Uterus (tissue), 4 donors: Measurements from ENCODE around the gene MOB2. TPM values are rescaled to one million over a fixed set of nuclear protein-coding genes. Genes with fewer than 3 reads are reported as not detected.

ENCODE experiments used
- DNase-seq, 2 donors: peaks; one replicate each; pipeline ENCODE4 v3.0.0-alpha.2; 2019 to 2020
- H3K27ac ChIP-seq, 2 donors: fragments of 200-600 bp; sonication (generic); 1 replicate in 1 of 2; 2 replicates in 1 of 2; pipeline ENCODE4 v1.5.1; 2016 to 2018
- H3K27me3 ChIP-seq, 2 donors: fragments of 200-600 bp; sonication (generic); one replicate each; pipeline ENCODE4 v1.5.1; 2018 to 2019; ENCODE audit warnings: control low read depth in 1 of 2
- H3K36me3 ChIP-seq, 2 donors: fragments of 200-600 bp; sonication (generic); one replicate each; pipeline ENCODE4 v1.5.1; 2019; ENCODE audit warnings: control low read depth in 1 of 2
- H3K4me1 ChIP-seq, 2 donors: fragments of 200-600 bp; sonication (generic); one replicate each; pipeline ENCODE4 v1.5.1; 2018 to 2019; ENCODE audit warnings: control low read depth in 1 of 2
- H3K4me3 ChIP-seq, 2 donors: fragments of 200-600 bp; sonication (generic); 1 replicate in 1 of 2; 2 replicates in 1 of 2; pipeline ENCODE4 v1.5.1; 2018 to 2019; ENCODE audit warnings: mild to moderate bottlenecking in 1 of 2
- H3K9me3 ChIP-seq, 2 donors: fragments of 200-600 bp; sonication (generic); one replicate each; pipeline ENCODE4 v1.5.1; 2019; ENCODE audit warnings: control low read depth in 1 of 2
- POLR2A ChIP-seq, 2 donors: fragments of 450-650 bp; IDR thresholded peaks; one replicate each; pipeline ENCODE4 v1.6.1; 2016; ENCODE audit warnings: antibody characterized with exemption in 2 of 2, mild to moderate bottlenecking in 1 of 2, moderate library complexity in 1 of 2
- intact Hi-C: fragments of 100-400 bp; cut with DNase I; formaldehyde crosslinking; loops from one replicate; pipeline ENCODE4 v1.15.1; 2023; ENCODE audit warnings: low total_unique reads
- total RNA-seq, 4 donors: library from RNA; depleted of rRNA in 3 of 4; stranded (reverse); fragments of >200 nt in 3 of 4; gene quantifications; one replicate each; pipeline versions ENCODE4 v1.1.0 to v1.2.4, GENCODE V29; 2014 to 2023
- TF ChIP-seq, protein P1 (sequence below), 4 experiments: fragments of 200-600 bp in 2 of 4; fragments of 450-650 bp in 2 of 4; sonication (generic) in 2 of 4; IDR thresholded peaks; one replicate each; pipeline ENCODE4 v1.5.1; 2016 to 2019; ENCODE audit warnings: antibody characterized with exemption in 4 of 4, mild to moderate bottlenecking in 2 of 4, moderate library complexity in 1 of 4
- donor health status: DM: yes; HTN: yes; CAD: no.

The MOB2 gene
- total RNA-seq, 4 donors from 2014 or later = 17.1 to 72.6 (median 23.6) TPM

DNA sequence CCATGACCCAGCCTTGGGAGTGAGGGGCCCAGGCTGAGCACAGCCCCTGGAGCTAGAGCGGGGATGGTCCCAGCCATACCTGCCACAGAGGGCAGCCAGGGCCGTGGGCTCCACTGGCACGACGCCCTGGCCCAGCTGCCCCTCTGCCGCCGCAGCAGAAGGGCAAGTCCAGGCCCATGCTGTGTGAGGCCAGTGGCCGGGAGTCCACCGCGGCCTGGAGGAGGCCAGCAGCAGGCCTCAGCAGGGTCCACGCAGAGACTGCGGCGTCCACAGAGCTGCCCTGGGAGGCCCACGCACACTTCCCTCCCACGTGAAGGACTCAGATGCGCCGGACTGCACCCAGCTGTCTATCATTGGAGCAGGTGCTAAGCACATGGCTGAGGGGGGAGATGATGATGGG, 23.5 kb downstream of the MOB2 start:
- Histone ChIP-seq H3K9me3 (no peaks in the 10 kb centered on the region), H3K36me3 (no peaks in the 10 kb centered on the region), H3K27me3 (no peaks in the 10 kb centered on the region), H3K4me1 (peaks cover 0 to 18% of the 10 kb centered on the region in 2 donors), H3K4me3 (no peak overlapping the region), H3K27ac (no peak overlapping the region)
- TF ChIP-seq POLR2A (IDR thresholded peaks at IDR 0.05) = no peak
- TF ChIP-seq, protein P1, sequence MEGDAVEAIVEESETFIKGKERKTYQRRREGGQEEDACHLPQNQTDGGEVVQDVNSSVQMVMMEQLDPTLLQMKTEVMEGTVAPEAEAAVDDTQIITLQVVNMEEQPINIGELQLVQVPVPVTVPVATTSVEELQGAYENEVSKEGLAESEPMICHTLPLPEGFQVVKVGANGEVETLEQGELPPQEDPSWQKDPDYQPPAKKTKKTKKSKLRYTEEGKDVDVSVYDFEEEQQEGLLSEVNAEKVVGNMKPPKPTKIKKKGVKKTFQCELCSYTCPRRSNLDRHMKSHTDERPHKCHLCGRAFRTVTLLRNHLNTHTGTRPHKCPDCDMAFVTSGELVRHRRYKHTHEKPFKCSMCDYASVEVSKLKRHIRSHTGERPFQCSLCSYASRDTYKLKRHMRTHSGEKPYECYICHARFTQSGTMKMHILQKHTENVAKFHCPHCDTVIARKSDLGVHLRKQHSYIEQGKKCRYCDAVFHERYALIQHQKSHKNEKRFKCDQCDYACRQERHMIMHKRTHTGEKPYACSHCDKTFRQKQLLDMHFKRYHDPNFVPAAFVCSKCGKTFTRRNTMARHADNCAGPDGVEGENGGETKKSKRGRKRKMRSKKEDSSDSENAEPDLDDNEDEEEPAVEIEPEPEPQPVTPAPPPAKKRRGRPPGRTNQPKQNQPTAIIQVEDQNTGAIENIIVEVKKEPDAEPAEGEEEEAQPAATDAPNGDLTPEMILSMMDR (IDR thresholded peaks at IDR 0.05) = no peak
- no peak for DNase-seq
- intact Hi-C loops = no loop called here

DNA sequence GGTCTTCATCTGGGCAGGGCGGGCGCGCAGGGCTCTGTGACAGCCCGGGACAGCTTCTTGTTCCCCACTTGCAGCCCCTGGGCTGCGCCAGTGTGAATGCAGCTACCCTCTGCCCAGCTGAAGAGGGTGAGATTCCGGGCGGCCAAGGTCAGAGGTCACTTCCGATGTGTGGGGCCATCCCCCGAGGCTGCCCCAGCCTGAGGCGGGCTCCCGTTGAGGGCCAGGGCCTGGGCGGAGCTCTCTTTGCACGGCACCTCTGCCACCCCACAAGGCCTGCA, 23.9 kb downstream of the MOB2 start:
- no peak for DNase-seq
- no peak overlapping the region for H3K4me3 ChIP-seq
- H3K27me3 ChIP-seq = no peaks in the 10 kb centered on the region
- peaks cover 0 to 18% of the 10 kb centered on the region in 2 donors for H3K4me1 ChIP-seq
- TF ChIP-seq, protein P1 (IDR thresholded peaks at IDR 0.05) = no peak
- TF ChIP-seq POLR2A (IDR thresholded peaks at IDR 0.05) = no peak
- H3K9me3 ChIP-seq = no peaks in the 10 kb centered on the region
- no peak overlapping the region for H3K27ac ChIP-seq
- H3K36me3 ChIP-seq = no peaks in the 10 kb centered on the region
- intact Hi-C loops = no loop called here

DNA sequence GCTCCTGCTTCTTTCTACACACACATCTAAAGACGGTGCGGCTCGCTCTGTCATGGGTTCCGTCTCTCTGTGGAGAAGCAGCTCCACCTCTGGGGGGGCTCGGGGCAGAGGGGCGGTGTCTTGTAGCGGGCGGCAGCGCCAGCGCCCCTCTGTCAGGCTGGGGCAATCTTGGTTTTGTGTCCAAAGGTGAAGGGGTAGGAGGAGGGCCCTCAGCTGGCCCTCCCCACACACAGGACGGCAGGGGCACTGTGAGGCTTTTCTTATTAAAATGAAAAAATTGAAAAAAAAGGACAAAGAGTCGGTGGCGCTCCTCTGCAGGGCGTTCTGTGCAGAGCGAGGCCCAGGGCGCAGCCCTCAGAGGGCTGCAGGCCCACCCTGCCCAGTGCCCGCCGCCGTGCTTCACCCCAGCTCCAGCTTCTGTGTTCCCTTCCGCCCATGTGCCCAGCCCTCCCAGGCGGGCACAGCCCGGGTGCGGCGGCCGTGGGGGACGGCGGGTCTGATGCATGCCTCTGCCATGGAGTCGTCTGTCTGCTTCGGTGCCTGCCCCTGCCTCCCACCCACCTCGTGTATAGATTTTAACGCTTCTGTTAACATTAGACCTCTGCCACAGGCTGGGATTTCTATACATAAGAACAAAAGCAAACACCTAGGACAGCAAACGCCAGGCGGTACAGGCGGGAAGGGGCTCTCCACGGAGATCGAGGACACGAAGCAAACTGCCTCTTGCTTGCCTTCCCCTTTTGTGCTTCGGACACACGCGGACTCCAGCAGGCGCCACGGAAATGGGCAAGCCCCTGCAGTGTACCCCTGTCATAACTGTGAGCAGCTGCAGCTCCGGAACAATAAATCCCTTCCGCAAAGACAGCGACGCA, 24.5 kb downstream of the MOB2 start:
- Histone ChIP-seq H3K27ac (peak overlapping the region; percentile 89 to 96), H3K4me3 (no peak overlapping the region), H3K27me3 (no peaks in the 10 kb centered on the region), H3K4me1 (peaks cover 0 to 18% of the 10 kb centered on the region in 2 donors), H3K9me3 (no peaks in the 10 kb centered on the region), H3K36me3 (no peaks in the 10 kb centered on the region)
- TF ChIP-seq, protein P1 (IDR thresholded peaks at IDR 0.05) = no peak
- no peak for TF ChIP-seq POLR2A (IDR thresholded peaks at IDR 0.05)
- DNase-seq = no peak
- intact Hi-C loops = no loop called here

- H3K4me1 ChIP-seq = peaks cover 0 to 18% of the 10 kb centered on the region in 2 donors
- DNase-seq = peak; percentile 68 to 74
- TF ChIP-seq, protein P1 (IDR thresholded peaks at IDR 0.05) = no peak
- peak in 1 of 2 donors; percentile 47 for TF ChIP-seq POLR2A (IDR thresholded peaks at IDR 0.05)
- peak overlapping the region; percentile 25 to 47 for H3K4me3 ChIP-seq
- no peaks in the 10 kb centered on the region for H3K36me3 ChIP-seq
- peak overlapping the region; percentile 89 to 96 for H3K27ac ChIP-seq
- no peaks in the 10 kb centered on the region for H3K9me3 ChIP-seq
- H3K27me3 ChIP-seq = no peaks in the 10 kb centered on the region
- intact Hi-C loops = no loop called here
These were observed 25.4 kb downstream of the MOB2 start for GRCh38 chr11:1460986-1461825.
